Panc1 (cell line): ENCODE data around the gene LRRC43. TPM values are rescaled to one million over a fixed set of nuclear protein-coding genes. Genes with fewer than 3 reads are reported as not detected.

ENCODE experiments used
- ATAC-seq: fragments of 200-7000 bp; cut with Tn5 transposase; 2 replicates; pipeline ENCODE4 v1.9.1; 2020; ENCODE audit warnings: mild to moderate bottlenecking, moderate library complexity
- BruUV-seq: library from RNA; stranded (reverse); fragments of 400-500 nt; replicated peaks from 2 replicates; lab custom pipeline; 2021; lab: Mats Ljungman, UMichigan
- CTCF ChIA-PET: fragments of 300-600 bp; sonication (Branson Sonifier 250); formaldehyde crosslinking; loops from one replicate; lab custom pipeline; 2022; ENCODE audit warnings: antibody characterized with exemption; lab: Charles Lee
- POLR2A ChIA-PET: fragments of 300-600 bp; sonication (Branson Sonifier 250); formaldehyde crosslinking; loops from one replicate; lab custom pipeline; 2022; ENCODE audit warnings: antibody characterized with exemption; lab: Charles Lee
- DNase-seq: peaks from one replicate; pipeline ENCODE4 v3.0.0-alpha.2; 2010; ENCODE audit warnings: low read depth, low spot score
- H3K27ac ChIP-seq: 2 replicates; pipeline ENCODE4 v1.5.1; 2011; ENCODE audit warnings: mild to moderate bottlenecking, low read length, inconsistent platforms
- H3K27me3 ChIP-seq: fragments of 200-500 bp; sonication (Bioruptor generic); 2 replicates; pipeline ENCODE4 v1.6.0; 2014; ENCODE audit warnings: low read length, inconsistent platforms; ENCODE audit not compliant: control insufficient read depth, insufficient read depth
- H3K36me3 ChIP-seq: fragments of 200-500 bp; sonication (Bioruptor generic); 2 replicates; pipeline ENCODE4 v1.5.1; 2014; ENCODE audit warnings: inconsistent platforms, mild to moderate bottlenecking, low read length, moderate library complexity; ENCODE audit not compliant: control insufficient read depth, insufficient read depth
- H3K4me1 ChIP-seq: 2 replicates; pipeline ENCODE4 v1.5.1; 2011; ENCODE audit warnings: inconsistent platforms, mild to moderate bottlenecking, low read length, moderate library complexity; ENCODE audit not compliant: control insufficient read depth, insufficient read depth
- H3K4me3 ChIP-seq, 2 experiments: 2 replicates each; pipeline ENCODE4 v1.5.1; 2011 to 2012; ENCODE audit warnings: low read depth in 2 of 2, low read length in 2 of 2, mild to moderate bottlenecking in 2 of 2, inconsistent platforms in 1 of 2, moderate library complexity in 1 of 2
- H3K9me3 ChIP-seq: fragments of 200-500 bp; sonication (Bioruptor generic); 2 replicates; pipeline ENCODE4 v1.5.1; 2014; ENCODE audit warnings: low read depth, mild to moderate bottlenecking, inconsistent platforms, low read length, moderate library complexity; ENCODE audit not compliant: control insufficient read depth, insufficient read depth
- CTCF ChIP-seq: fragments of 450-650 bp; IDR thresholded peaks from 2 replicates; pipeline ENCODE4 v1.5.1; 2017; ENCODE audit warnings: mild to moderate bottlenecking
- POLR2AphosphoS5 ChIP-seq: IDR thresholded peaks from 2 replicates; pipeline ENCODE4 v1.6.1; 2012; ENCODE audit warnings: mild to moderate bottlenecking, low read depth, low read length, moderate library complexity
- REST ChIP-seq, 2 experiments: IDR thresholded peaks; 2 replicates each; pipeline ENCODE4 v1.6.1; 2011 to 2012; ENCODE audit warnings: low read depth in 2 of 2, control low read depth in 1 of 2, low read length in 1 of 2, mild to moderate bottlenecking in 1 of 2, moderate library complexity in 1 of 2; ENCODE audit not compliant: insufficient read depth in 1 of 2
- SIN3A ChIP-seq: IDR thresholded peaks from 2 replicates; pipeline ENCODE4 v1.6.1; 2012; ENCODE audit warnings: low read depth, mild to moderate bottlenecking, low read length, moderate library complexity, borderline replicate concordance; ENCODE audit not compliant: insufficient read depth
- TCF7L2 ChIP-seq: IDR thresholded peaks from 2 replicates; pipeline ENCODE4 v1.6.1; 2011; ENCODE audit warnings: mild to moderate bottlenecking, low read depth, low read length, inconsistent platforms
- in situ Hi-C: cut with HindIII; loops from 2 replicates; pipeline ENCODE4 v1.10.0; 2016; ENCODE audit warnings: low sequenced_read_pairs, low pct_unique_long_range_greater_than_20kb
- intact Hi-C: fragments of 100-400 bp; cut with micrococcal nuclease; formaldehyde crosslinking; loops from one replicate; pipeline ENCODE4 v1.10.0; 2022; ENCODE audit not compliant: unreplicated experiment
- total RNA-seq: library from RNA; stranded (reverse); gene quantifications from one replicate; pipeline ENCODE4 v1.2.1, GENCODE V29; 2021; ENCODE audit not compliant: unreplicated experiment

Gene LRRC43
- total RNA-seq, 1 experiment from 2014 or later: 1.5 TPM

GRCh38 chr12:122139941-122140340 is 43.0 kb upstream of the LRRC43 start:
- ChIA-PET CTCF (no interaction called here), POLR2A (no interaction called here)
- in situ Hi-C loops (no loop called here), intact Hi-C loops (no loop called here)
- TF ChIP-seq REST (IDR thresholded peaks at IDR 0.05; ENCODE audit: insufficient read depth in 1 of 2, low read depth in 2 of 2, low read length in 1 of 2) (no peak), CTCF (no peak), SIN3A (no peak), TCF7L2 (no peak), POLR2AphosphoS5 (no peak)
- ATAC-seq (no peak), DNase-seq (no peak)
- H3K4me3 ChIP-seq: no peak overlapping the region
- no peaks in the 10 kb centered on the region for H3K27me3 ChIP-seq
- H3K9me3 ChIP-seq: no peaks in the 10 kb centered on the region
- H3K27ac ChIP-seq: no peak overlapping the region
- no peaks in the 10 kb centered on the region for H3K4me1 ChIP-seq
- no TSS peak for BruUV-seq
- no peaks in the 10 kb centered on the region; the same call in 1 of the 2 replicates for H3K36me3 ChIP-seq

GRCh38 chr12:122140467-122141257 is 42.3 kb upstream of the LRRC43 start:
- H3K4me3 ChIP-seq: no peak overlapping the region
- TF ChIP-seq SIN3A: no peak
- TF ChIP-seq TCF7L2: no peak
- no peak for TF ChIP-seq POLR2AphosphoS5
- no peak for DNase-seq
- BruUV-seq: no TSS peak
- POLR2A ChIA-PET: no interaction called here
- intact Hi-C loops: no loop called here
- no peaks in the 10 kb centered on the region for H3K9me3 ChIP-seq
- in situ Hi-C loops: no loop called here
- no peaks in the 10 kb centered on the region for H3K27me3 ChIP-seq
- CTCF ChIA-PET: no interaction called here
- ATAC-seq: no peak
- H3K36me3 ChIP-seq: no peaks in the 10 kb centered on the region; the same call in 1 of the 2 replicates
- no peak overlapping the region for H3K27ac ChIP-seq
- no peaks in the 10 kb centered on the region for H3K4me1 ChIP-seq
